ENCODE results near the gene LONRF3. TPM values are rescaled to one million over a fixed set of nuclear protein-coding genes. Genes with fewer than 3 reads are reported as not detected.

LONRF3 gene
- polyA plus RNA-seq, 1 experiment: not detected

DNA sequence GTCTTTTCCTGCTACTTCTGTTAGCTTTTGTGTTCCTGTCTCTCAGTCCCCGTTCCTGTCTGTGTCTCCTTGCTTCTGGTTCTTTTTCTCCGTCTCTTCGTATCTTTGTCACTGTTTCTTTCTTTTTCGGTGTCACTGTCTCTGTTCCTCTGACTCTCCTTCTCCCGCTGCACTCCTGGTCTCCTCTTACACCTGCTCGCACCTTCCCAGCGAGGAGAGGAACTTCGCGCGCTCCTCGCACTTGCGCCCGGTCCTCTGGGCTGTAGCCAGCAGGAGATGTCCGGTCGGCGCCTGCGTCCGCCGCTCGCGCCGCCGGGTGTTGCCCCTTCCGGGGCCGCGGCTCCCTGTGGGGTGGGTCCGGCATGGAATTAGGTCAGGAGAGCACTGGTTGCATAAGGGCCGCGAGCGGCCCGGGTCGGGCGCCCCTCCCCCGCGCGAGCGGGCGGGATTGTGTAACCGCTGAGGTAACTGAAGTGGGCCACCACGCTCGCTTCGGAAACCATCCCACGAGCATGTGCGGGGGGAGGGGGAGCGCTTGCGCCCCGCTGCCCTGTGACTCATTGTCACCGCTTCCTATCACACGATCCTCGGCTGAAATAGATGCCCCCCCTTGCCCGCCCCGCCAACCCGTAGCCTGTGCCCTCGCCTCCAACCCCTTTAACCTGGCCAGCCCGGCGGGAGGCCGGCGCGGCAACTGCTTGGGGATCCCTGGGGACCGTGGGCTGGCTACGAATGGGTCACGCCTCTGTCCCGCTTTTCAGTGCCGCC lies 1.6 kb downstream of the LONRF3 start:
- no peak for DNase-seq (ENCODE audit: low read depth)
- H3K36me3 ChIP-seq (ENCODE audit: control insufficient read depth, insufficient read depth, low read length): no peaks in the 10 kb centered on the region
- peaks cover 17% of the 10 kb centered on the region for H3K27me3 ChIP-seq (ENCODE audit: control insufficient read depth, insufficient read depth, low read length)
- TF ChIP-seq CTCF (IDR thresholded peaks at IDR 0.05; ENCODE audit: insufficient read depth, low read depth, low read length): no peak
- CTCF ChIA-PET: interaction anchor here (1.1 kb wide), 1 partner anchor 10 kb away, joined by 3 read pairs; no protein-coding TSS in a partner anchor
- H3K4me3 ChIP-seq (ENCODE audit: low read depth, low read length): peak overlapping the region; percentile 30
- POLR2A ChIA-PET: interaction anchor here (0.9 kb wide), 1 partner anchor 37 kb away, joined by 3 read pairs; no protein-coding TSS in a partner anchor

DNA sequence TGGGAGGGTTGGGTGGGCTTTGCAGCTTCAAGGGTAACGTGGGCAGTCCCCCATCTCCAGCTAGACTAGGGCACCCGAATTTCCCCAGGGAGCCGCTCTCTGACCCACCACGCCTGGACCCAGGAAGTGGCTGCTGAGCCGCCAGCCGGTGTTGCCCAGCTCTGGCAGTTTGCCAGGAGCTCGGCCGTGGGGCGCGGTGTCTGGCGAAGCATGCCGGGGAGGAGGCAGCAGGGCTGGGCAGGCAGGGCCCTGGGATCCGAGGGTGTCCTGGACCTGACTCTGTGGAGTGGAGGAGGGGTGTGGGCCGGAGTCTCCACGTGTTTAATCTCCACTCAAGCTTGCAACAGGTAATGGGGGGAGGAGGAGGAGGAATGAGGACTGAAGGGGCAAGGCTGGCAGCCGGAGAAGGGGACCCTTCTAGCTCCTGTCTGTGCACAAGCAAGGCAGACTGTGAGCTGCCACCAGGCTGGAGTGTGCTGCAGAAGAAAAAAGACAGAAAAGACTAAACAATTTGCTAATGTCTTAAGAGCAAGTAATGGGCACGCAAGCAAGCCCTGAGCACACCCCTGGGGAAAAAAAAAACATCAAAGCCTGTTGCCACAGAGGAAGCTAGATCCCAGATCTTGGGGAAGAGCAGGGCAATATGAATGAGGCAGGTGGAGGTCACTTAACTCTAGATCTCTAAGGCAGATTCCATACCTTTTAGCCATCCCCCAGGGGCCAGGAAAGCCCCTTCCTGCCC lies 2.4 kb downstream of the LONRF3 start:
- Histone ChIP-seq H3K27me3 (ENCODE audit: control insufficient read depth, insufficient read depth, low read length) (peaks cover 17% of the 10 kb centered on the region), H3K36me3 (ENCODE audit: control insufficient read depth, insufficient read depth, low read length) (no peaks in the 10 kb centered on the region), H3K4me3 (ENCODE audit: low read depth, low read length) (peak overlapping the region; percentile 30; the same call in 1 of the 2 replicates)
- ChIA-PET CTCF (no interaction called here), POLR2A (no interaction called here)
- DNase-seq (ENCODE audit: low read depth): no peak
- no peak for TF ChIP-seq CTCF (IDR thresholded peaks at IDR 0.05; ENCODE audit: insufficient read depth, low read depth, low read length)

- no peak for TF ChIP-seq CTCF (IDR thresholded peaks at IDR 0.05; ENCODE audit: insufficient read depth, low read depth, low read length)
- ChIA-PET POLR2A (no interaction called here), CTCF (no interaction called here)
- Histone ChIP-seq H3K36me3 (ENCODE audit: control insufficient read depth, insufficient read depth, low read length) (no peaks in the 10 kb centered on the region), H3K27me3 (ENCODE audit: control insufficient read depth, insufficient read depth, low read length) (peaks cover 17% of the 10 kb centered on the region), H3K4me3 (ENCODE audit: low read depth, low read length) (no peak overlapping the region)
- DNase-seq (ENCODE audit: low read depth): no peak
These were observed 3.0 kb downstream of the LONRF3 start for GRCh38 chrX:118977424-118977823.

DNA sequence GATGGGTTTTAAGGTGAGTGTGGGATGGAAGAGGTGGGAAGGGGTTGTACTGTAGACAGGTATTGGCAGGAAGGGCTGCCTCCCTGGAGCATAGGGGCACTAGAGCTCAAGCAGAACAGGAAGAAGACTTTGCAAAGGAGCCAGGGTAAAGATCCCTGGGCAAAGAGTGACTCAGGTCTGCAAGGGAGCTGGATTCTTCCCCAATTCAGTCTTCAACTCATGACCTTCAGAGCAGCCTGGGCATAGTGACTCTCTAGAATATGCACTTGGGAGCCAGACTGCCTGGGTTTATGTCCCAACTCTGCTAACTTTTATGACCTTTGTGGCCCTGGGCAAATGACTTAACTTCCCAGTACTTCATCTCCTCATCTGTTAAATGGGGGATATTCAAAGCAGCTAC lies 4.0 kb downstream of the LONRF3 start:
- TF ChIP-seq CTCF (IDR thresholded peaks at IDR 0.05; ENCODE audit: insufficient read depth, low read depth, low read length): no peak
- Histone ChIP-seq H3K36me3 (ENCODE audit: control insufficient read depth, insufficient read depth, low read length) (no peaks in the 10 kb centered on the region), H3K4me3 (ENCODE audit: low read depth, low read length) (no peak overlapping the region), H3K27me3 (ENCODE audit: control insufficient read depth, insufficient read depth, low read length) (peaks cover 11% of the 10 kb centered on the region)
- ChIA-PET POLR2A (no interaction called here), CTCF (no interaction called here)
- DNase-seq (ENCODE audit: low read depth): no peak

DNA sequence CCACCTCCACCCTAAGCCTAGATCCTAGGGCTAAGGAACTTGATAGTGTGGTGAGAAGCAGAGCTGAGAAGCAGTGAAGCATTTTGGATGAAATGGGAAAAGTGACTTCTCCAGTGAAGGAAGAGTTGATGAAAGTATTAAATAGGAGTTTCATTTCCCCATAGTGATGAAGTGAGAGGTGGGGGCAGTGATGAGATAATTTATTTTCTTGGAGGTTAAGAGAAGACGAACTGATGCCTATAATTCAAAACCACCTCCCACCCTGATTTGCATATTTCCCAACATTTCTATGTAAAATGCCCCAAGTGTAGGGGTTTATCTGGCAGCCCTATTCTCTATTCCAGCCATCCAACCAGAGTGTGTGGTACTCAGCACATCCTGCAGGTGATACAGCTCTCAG lies 6.3 kb downstream of the LONRF3 start:
- TF ChIP-seq CTCF (IDR thresholded peaks at IDR 0.05; ENCODE audit: insufficient read depth, low read depth, low read length): no peak
- no peaks in the 10 kb centered on the region for H3K27me3 ChIP-seq (ENCODE audit: control insufficient read depth, insufficient read depth, low read length)
- no peak for DNase-seq (ENCODE audit: low read depth)
- no peaks in the 10 kb centered on the region for H3K36me3 ChIP-seq (ENCODE audit: control insufficient read depth, insufficient read depth, low read length)
- CTCF ChIA-PET: no interaction called here
- POLR2A ChIA-PET: no interaction called here
- H3K4me3 ChIP-seq (ENCODE audit: low read depth, low read length): no peak overlapping the region

Data from BJ (cell line).